ENCODE measurements around the gene SCRN1.

DNA sequence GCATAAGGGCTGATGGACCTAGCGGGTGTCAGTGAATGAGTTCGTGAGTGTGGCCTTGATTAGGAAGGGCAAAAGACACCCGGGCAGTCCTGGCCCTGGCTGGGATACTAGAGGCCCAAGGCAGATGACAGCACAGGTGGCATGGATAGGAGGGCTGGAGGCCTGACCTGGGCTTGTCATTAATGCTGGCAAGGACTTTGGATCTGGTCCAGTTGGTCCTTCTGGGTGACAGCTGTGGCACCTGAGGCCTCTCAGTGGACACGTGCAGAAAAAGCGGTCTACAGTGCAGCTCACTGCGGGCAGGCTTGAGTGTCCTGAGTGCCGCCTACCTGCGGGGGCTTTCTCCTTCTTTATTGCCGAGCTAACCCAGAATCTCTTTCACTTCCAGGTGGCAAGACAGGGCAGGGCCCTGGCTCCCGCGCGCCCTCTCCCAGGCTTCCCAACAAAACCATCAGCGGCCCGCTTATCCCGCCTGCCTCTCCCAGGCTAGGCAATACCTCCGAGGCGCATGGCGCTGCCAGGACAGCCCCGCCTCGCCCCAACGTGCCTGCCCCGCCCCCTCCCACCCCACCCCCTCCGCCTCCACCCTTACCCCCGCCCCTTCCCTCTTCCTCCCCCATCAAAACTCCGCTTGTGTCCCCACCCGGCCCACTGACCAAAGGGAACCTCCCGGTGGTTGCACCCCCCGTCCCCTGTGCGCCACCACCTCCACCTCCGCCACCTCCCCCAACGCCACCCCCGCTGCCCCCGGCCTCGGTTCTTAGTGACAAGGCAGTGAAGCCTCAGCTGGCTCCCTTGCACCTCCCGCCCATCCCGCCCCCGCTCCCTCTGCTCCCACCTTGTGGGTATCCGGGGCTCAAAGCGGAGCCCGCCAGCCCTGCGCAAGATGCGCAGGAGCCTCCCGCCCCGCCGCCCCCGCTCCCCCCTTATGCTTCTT lies 105.9 kb downstream of the SCRN1 start:
- TF ChIP-seq, protein P1, sequence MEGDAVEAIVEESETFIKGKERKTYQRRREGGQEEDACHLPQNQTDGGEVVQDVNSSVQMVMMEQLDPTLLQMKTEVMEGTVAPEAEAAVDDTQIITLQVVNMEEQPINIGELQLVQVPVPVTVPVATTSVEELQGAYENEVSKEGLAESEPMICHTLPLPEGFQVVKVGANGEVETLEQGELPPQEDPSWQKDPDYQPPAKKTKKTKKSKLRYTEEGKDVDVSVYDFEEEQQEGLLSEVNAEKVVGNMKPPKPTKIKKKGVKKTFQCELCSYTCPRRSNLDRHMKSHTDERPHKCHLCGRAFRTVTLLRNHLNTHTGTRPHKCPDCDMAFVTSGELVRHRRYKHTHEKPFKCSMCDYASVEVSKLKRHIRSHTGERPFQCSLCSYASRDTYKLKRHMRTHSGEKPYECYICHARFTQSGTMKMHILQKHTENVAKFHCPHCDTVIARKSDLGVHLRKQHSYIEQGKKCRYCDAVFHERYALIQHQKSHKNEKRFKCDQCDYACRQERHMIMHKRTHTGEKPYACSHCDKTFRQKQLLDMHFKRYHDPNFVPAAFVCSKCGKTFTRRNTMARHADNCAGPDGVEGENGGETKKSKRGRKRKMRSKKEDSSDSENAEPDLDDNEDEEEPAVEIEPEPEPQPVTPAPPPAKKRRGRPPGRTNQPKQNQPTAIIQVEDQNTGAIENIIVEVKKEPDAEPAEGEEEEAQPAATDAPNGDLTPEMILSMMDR (IDR thresholded peaks at IDR 0.05), result no peak
- TF ChIP-seq, protein P2, sequence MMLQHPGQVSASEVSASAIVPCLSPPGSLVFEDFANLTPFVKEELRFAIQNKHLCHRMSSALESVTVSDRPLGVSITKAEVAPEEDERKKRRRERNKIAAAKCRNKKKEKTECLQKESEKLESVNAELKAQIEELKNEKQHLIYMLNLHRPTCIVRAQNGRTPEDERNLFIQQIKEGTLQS (CRISPR knock-in tag; conservative IDR thresholded peaks at IDR 0.05), result no peak
- TF ChIP-seq, protein P3, sequence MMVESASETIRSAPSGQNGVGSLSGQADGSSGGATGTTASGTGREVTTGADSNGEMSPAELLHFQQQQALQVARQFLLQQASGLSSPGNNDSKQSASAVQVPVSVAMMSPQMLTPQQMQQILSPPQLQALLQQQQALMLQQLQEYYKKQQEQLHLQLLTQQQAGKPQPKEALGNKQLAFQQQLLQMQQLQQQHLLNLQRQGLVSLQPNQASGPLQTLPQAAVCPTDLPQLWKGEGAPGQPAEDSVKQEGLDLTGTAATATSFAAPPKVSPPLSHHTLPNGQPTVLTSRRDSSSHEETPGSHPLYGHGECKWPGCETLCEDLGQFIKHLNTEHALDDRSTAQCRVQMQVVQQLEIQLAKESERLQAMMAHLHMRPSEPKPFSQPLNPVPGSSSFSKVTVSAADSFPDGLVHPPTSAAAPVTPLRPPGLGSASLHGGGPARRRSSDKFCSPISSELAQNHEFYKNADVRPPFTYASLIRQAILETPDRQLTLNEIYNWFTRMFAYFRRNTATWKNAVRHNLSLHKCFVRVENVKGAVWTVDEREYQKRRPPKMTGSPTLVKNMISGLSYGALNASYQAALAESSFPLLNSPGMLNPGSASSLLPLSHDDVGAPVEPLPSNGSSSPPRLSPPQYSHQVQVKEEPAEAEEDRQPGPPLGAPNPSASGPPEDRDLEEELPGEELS (CRISPR knock-in tag; IDR thresholded peaks at IDR 0.05), result no peak
- TF ChIP-seq TCF7 (CRISPR knock-in tag; IDR thresholded peaks at IDR 0.05; ENCODE audit: low read depth) (no peak), NR2C2 (CRISPR knock-in tag; IDR thresholded peaks at IDR 0.05) (no peak), ZNF121 (CRISPR knock-in tag; IDR thresholded peaks at IDR 0.05) (no peak), JUN (CRISPR knock-in tag; IDR thresholded peaks at IDR 0.05) (no peak), IRF2 (CRISPR knock-in tag; IDR thresholded peaks at IDR 0.05; ENCODE audit: borderline replicate concordance, low read depth) (no peak)
- TF ChIP-seq, protein P4, sequence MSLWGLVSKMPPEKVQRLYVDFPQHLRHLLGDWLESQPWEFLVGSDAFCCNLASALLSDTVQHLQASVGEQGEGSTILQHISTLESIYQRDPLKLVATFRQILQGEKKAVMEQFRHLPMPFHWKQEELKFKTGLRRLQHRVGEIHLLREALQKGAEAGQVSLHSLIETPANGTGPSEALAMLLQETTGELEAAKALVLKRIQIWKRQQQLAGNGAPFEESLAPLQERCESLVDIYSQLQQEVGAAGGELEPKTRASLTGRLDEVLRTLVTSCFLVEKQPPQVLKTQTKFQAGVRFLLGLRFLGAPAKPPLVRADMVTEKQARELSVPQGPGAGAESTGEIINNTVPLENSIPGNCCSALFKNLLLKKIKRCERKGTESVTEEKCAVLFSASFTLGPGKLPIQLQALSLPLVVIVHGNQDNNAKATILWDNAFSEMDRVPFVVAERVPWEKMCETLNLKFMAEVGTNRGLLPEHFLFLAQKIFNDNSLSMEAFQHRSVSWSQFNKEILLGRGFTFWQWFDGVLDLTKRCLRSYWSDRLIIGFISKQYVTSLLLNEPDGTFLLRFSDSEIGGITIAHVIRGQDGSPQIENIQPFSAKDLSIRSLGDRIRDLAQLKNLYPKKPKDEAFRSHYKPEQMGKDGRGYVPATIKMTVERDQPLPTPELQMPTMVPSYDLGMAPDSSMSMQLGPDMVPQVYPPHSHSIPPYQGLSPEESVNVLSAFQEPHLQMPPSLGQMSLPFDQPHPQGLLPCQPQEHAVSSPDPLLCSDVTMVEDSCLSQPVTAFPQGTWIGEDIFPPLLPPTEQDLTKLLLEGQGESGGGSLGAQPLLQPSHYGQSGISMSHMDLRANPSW (CRISPR knock-in tag; conservative IDR thresholded peaks at IDR 0.05; ENCODE audit: low read depth), result no peak
- TF ChIP-seq, protein P5, sequence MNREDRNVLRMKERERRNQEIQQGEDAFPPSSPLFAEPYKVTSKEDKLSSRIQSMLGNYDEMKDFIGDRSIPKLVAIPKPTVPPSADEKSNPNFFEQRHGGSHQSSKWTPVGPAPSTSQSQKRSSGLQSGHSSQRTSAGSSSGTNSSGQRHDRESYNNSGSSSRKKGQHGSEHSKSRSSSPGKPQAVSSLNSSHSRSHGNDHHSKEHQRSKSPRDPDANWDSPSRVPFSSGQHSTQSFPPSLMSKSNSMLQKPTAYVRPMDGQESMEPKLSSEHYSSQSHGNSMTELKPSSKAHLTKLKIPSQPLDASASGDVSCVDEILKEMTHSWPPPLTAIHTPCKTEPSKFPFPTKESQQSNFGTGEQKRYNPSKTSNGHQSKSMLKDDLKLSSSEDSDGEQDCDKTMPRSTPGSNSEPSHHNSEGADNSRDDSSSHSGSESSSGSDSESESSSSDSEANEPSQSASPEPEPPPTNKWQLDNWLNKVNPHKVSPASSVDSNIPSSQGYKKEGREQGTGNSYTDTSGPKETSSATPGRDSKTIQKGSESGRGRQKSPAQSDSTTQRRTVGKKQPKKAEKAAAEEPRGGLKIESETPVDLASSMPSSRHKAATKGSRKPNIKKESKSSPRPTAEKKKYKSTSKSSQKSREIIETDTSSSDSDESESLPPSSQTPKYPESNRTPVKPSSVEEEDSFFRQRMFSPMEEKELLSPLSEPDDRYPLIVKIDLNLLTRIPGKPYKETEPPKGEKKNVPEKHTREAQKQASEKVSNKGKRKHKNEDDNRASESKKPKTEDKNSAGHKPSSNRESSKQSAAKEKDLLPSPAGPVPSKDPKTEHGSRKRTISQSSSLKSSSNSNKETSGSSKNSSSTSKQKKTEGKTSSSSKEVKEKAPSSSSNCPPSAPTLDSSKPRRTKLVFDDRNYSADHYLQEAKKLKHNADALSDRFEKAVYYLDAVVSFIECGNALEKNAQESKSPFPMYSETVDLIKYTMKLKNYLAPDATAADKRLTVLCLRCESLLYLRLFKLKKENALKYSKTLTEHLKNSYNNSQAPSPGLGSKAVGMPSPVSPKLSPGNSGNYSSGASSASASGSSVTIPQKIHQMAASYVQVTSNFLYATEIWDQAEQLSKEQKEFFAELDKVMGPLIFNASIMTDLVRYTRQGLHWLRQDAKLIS (CRISPR knock-in tag; IDR thresholded peaks at IDR 0.05; ENCODE audit: borderline replicate concordance), result no peak
- TF ChIP-seq, protein P6, sequence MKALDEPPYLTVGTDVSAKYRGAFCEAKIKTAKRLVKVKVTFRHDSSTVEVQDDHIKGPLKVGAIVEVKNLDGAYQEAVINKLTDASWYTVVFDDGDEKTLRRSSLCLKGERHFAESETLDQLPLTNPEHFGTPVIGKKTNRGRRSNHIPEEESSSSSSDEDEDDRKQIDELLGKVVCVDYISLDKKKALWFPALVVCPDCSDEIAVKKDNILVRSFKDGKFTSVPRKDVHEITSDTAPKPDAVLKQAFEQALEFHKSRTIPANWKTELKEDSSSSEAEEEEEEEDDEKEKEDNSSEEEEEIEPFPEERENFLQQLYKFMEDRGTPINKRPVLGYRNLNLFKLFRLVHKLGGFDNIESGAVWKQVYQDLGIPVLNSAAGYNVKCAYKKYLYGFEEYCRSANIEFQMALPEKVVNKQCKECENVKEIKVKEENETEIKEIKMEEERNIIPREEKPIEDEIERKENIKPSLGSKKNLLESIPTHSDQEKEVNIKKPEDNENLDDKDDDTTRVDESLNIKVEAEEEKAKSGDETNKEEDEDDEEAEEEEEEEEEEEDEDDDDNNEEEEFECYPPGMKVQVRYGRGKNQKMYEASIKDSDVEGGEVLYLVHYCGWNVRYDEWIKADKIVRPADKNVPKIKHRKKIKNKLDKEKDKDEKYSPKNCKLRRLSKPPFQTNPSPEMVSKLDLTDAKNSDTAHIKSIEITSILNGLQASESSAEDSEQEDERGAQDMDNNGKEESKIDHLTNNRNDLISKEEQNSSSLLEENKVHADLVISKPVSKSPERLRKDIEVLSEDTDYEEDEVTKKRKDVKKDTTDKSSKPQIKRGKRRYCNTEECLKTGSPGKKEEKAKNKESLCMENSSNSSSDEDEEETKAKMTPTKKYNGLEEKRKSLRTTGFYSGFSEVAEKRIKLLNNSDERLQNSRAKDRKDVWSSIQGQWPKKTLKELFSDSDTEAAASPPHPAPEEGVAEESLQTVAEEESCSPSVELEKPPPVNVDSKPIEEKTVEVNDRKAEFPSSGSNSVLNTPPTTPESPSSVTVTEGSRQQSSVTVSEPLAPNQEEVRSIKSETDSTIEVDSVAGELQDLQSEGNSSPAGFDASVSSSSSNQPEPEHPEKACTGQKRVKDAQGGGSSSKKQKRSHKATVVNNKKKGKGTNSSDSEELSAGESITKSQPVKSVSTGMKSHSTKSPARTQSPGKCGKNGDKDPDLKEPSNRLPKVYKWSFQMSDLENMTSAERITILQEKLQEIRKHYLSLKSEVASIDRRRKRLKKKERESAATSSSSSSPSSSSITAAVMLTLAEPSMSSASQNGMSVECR (CRISPR knock-in tag; IDR thresholded peaks at IDR 0.05; ENCODE audit: borderline replicate concordance), result no peak
- TF ChIP-seq, protein P7, sequence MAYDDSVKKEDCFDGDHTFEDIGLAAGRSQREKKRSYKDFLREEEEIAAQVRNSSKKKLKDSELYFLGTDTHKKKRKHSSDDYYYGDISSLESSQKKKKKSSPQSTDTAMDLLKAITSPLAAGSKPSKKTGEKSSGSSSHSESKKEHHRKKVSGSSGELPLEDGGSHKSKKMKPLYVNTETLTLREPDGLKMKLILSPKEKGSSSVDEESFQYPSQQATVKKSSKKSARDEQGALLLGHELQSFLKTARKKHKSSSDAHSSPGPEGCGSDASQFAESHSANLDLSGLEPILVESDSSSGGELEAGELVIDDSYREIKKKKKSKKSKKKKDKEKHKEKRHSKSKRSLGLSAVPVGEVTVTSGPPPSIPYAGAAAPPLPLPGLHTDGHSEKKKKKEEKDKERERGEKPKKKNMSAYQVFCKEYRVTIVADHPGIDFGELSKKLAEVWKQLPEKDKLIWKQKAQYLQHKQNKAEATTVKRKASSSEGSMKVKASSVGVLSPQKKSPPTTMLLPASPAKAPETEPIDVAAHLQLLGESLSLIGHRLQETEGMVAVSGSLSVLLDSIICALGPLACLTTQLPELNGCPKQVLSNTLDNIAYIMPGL (CRISPR knock-in tag; IDR thresholded peaks at IDR 0.05), result no peak
- TF ChIP-seq, protein P8, sequence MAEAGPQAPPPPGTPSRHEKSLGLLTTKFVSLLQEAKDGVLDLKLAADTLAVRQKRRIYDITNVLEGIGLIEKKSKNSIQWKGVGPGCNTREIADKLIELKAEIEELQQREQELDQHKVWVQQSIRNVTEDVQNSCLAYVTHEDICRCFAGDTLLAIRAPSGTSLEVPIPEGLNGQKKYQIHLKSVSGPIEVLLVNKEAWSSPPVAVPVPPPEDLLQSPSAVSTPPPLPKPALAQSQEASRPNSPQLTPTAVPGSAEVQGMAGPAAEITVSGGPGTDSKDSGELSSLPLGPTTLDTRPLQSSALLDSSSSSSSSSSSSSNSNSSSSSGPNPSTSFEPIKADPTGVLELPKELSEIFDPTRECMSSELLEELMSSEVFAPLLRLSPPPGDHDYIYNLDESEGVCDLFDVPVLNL (CRISPR knock-in tag; IDR thresholded peaks at IDR 0.05; ENCODE audit: borderline replicate concordance, low read depth), result no peak
- TF ChIP-seq, protein P9, sequence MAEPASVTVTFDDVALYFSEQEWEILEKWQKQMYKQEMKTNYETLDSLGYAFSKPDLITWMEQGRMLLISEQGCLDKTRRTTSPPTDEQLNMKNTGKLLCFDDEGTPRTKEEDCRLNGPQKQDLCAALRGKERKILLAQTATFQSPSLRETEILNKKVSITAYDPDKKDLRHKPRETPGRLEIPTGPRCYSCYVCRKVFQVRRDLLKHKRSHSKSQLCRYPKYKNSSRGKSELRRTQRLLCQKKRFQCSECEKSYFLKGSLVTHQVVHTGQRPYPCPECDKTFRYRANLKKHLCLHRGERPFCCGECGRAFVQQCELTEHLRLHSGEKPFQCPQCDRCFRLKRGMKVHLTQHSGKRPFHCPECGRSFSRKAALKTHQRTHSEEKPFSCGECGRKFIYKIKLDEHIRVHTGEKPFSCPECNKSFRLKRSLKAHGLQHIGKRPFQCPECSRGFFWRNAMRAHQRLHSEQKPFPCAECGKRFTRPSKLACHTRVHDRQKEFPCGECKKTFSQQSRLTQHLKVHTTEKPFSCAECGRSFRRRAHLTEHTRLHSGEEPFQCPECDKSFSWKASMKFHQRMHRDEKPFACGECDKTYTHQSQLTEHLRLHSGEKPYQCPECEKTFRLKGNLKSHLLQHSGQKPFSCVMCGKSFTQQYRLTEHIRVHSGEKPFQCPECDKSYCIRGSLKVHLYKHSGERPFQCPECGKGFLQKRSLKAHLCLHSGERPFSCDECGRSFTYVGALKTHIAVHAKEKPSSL (CRISPR knock-in tag; conservative IDR thresholded peaks at IDR 0.05), result no peak
